ENCODE data around the gene BCL3. TPM values are rescaled to one million over a fixed set of nuclear protein-coding genes. Genes with fewer than 3 reads are reported as not detected.

BCL3 gene
- total and polyA plus RNA-seq, 10 of the 15 experiments (the other 5 are each of a cell fraction or from before 2014, with no cell fraction given) = 0.55 to 22.7 (median 3.6) TPM

- RAD21 ChIA-PET (ENCODE audit: unreplicated experiment) = interaction anchor here (0.7 to 7.8 kb wide), 16 partner anchors 10 to 118 kb away, joined by 3 to 302 read pairs (median 10); partner anchors contain the start of gene BCL3
- Histone ChIP-seq H3K9ac (ENCODE audit: control insufficient read depth, insufficient read depth, low read length) (peak overlapping the region; percentile 18), H3K27ac (ENCODE audit: control insufficient read depth, insufficient read depth) (peak overlapping the region; percentile 64), H2AFZ (ENCODE audit: control insufficient read depth, low read depth, low read length) (peak overlapping the region; percentile 1; the same call in 1 of the 2 replicates), H4K20me1 (ENCODE audit: control insufficient read depth, insufficient read depth) (no peaks in the 10 kb centered on the region), H3K36me3 (ENCODE audit: control insufficient read depth in 2 of 2, insufficient read depth in 2 of 2, low read length in 1 of 2) (no peaks in the 10 kb centered on the region), H3K9me3 (replicated peaks; ENCODE audit: control insufficient read depth, insufficient read depth, low read length) (no peaks in the 10 kb centered on the region), H3K4me1 (ENCODE audit: control insufficient read depth, insufficient read depth, low read length) (peaks cover 51% of the 10 kb centered on the region), H3K4me3 (no peak overlapping the region), H3K27me3 (replicated peaks in 1 of 2; ENCODE audit: control insufficient read depth in 2 of 2, insufficient read depth in 2 of 2, low read length in 1 of 2) (no peaks in the 10 kb centered on the region), H3K4me2 (ENCODE audit: control insufficient read depth, insufficient read depth) (peak overlapping the region; percentile 55), H3K79me2 (ENCODE audit: control insufficient read depth, insufficient read depth, low read length) (no peaks in the 10 kb centered on the region)
- no TSS peak for BruUV-seq (replicated peaks)
- in situ Hi-C loops (cut with MboI) = loop anchor here (5.0 kb wide), 1 partner anchor 50 kb away; no protein-coding TSS in a partner anchor
- DNase-seq (ENCODE audit: low read depth, low spot score) = peak; percentile 48
- CTCF ChIA-PET = interaction anchor here (0.5 to 16.8 kb wide), 21 partner anchors 10 to 1015 kb away, joined by 3 to 513 read pairs (median 12); partner anchors contain the start of genes BCAM, BCL3 and NECTIN2
- SMC1A ChIA-PET (ENCODE audit: uncharacterized antibody, unreplicated experiment) = interaction anchor here (0.7 to 8.7 kb wide), 15 partner anchors 10 to 310 kb away, joined by 3 to 328 read pairs (median 7); partner anchors contain the start of gene BCL3
- intact Hi-C loops (cut with micrococcal nuclease; ENCODE audit: unreplicated experiment) = loop anchor here (1.0 to 2.0 kb wide), 3 partner anchors 31 to 68 kb away; no protein-coding TSS in a partner anchor
- peak; percentile 52 for ATAC-seq
- peak; percentile 71 for FAIRE-seq
- POLR2A ChIA-PET = interaction anchor here (0.7 to 3.8 kb wide), 11 partner anchors 14 to 50 kb away, joined by 3 to 14 read pairs (median 4); no protein-coding TSS in a partner anchor
- 19% methylated on average over 21 of the region's 21 CpGs for WGBS (ENCODE audit: insufficient coverage, insufficient replicate concordance, low lambda C conversion rate, missing lambda C conversion rate)
- peak; percentile 57; the same call in 1 of the 2 replicates for TF ChIP-seq ZNF687 (IDR thresholded peaks at IDR 0.05)
- peak; percentile 56 for TF ChIP-seq CREM (IDR thresholded peaks at IDR 0.05; ENCODE audit: low read depth)
- TF ChIP-seq NKRF (conservative IDR thresholded peaks at IDR 0.05) = no peak; the same call in 1 of the 2 replicates
- 0 out of 2 replicates have a peak, but pooled peaks have one; percentile 25 for TF ChIP-seq CHD2 (IDR thresholded peaks at IDR 0.05; ENCODE audit: borderline replicate concordance, low read depth, low read length)
- TF ChIP-seq ZNF592 (IDR thresholded peaks at IDR 0.05) = no peak
- no peak for TF ChIP-seq ZSCAN29 (IDR thresholded peaks at IDR 0.05)
- TF ChIP-seq HSF1 (IDR thresholded peaks at IDR 0.05; ENCODE audit: low read depth, low read length) = no peak
- TF ChIP-seq IRF4 (IDR thresholded peaks at IDR 0.05; ENCODE audit: low read depth, low read length) = 0 out of 2 replicates have a peak, but pooled peaks have one; percentile 36
Observed at GRCh38 chr19:44722131-44723121, 26.1 kb upstream of the BCL3 start.
